Smooth muscle cell (in vitro differentiated cells): ENCODE results near the gene APOC3. TPM values are rescaled to one million over a fixed set of nuclear protein-coding genes. Genes with fewer than 3 reads are reported as not detected.

Source experiments
- DNase-seq: peaks from one replicate; lab custom pipeline; 2025; ENCODE audit not compliant: unreplicated experiment; lab: John Stamatoyannopoulos, UW
- H2AFZ ChIP-seq: fragments of 200-600 bp; sonication (generic); 2 replicates; pipeline ENCODE4 v1.6.0; 2016; ENCODE audit warnings: antibody characterized with exemption, low read depth, mild to moderate bottlenecking
- H3F3A ChIP-seq: fragments of 200-600 bp; sonication (generic); 2 replicates; pipeline ENCODE4 v1.6.0; 2017; ENCODE audit warnings: antibody characterized with exemption, low read depth
- H3K27ac ChIP-seq: fragments of 200-600 bp; sonication (generic); 2 replicates; pipeline ENCODE4 v1.5.1; 2016; ENCODE audit warnings: low read depth, mild to moderate bottlenecking
- H3K27me3 ChIP-seq: fragments of 200-600 bp; sonication (generic); 2 replicates; pipeline ENCODE4 v1.6.1; 2016; ENCODE audit warnings: low read depth, mild to moderate bottlenecking
- H3K36me3 ChIP-seq: fragments of 200-600 bp; sonication (generic); 2 replicates; pipeline ENCODE4 v1.5.1; 2016; ENCODE audit warnings: low read depth
- H3K4me1 ChIP-seq: fragments of 200-600 bp; sonication (generic); 2 replicates; pipeline ENCODE4 v1.5.1; 2016; ENCODE audit warnings: low read depth
- H3K4me2 ChIP-seq: fragments of 200-600 bp; sonication (generic); 2 replicates; pipeline ENCODE4 v1.6.0; 2016; ENCODE audit warnings: mild to moderate bottlenecking
- H3K4me3 ChIP-seq: fragments of 200-600 bp; sonication (generic); 2 replicates; pipeline ENCODE4 v1.5.1; 2016; ENCODE audit warnings: mild to moderate bottlenecking
- H3K79me2 ChIP-seq: fragments of 200-600 bp; sonication (generic); 2 replicates; pipeline ENCODE4 v1.6.0; 2016; ENCODE audit warnings: low read depth, mild to moderate bottlenecking
- H3K9ac ChIP-seq: fragments of 200-600 bp; sonication (generic); 2 replicates; pipeline ENCODE4 v1.6.0; 2016; ENCODE audit warnings: low read depth
- H3K9me3 ChIP-seq: fragments of 200-600 bp; sonication (generic); replicated peaks from 2 replicates; pipeline ENCODE4 v1.5.1; 2016; ENCODE audit warnings: low read depth
- H4K20me1 ChIP-seq: fragments of 200-600 bp; sonication (generic); 2 replicates; pipeline ENCODE4 v1.6.0; 2016; ENCODE audit warnings: low read depth
- WGBS: methylation state at CpG from one replicate; pipeline ENCODE4 v1.1.7; 2016; ENCODE audit warnings: low lambda C conversion rate; 5-methylcytosine and 5-hydroxymethylcytosine counted together
- polyA plus RNA-seq: library from polyadenylated mRNA; unstranded; fragments of >200 nt; fragmentation: Nextera tagmentation; extraction: Ambion mirVana; gene quantifications from 2 replicates; pipeline ENCODE4 v1.2.1, GENCODE V29; 2016
- total RNA-seq: library from RNA; depleted of rRNA; stranded (reverse); fragments of >200 nt; gene quantifications from 2 replicates; pipeline ENCODE4 v1.2.3, GENCODE V29; 2014
- TF ChIP-seq, protein P1 (sequence below): fragments of 200-600 bp; sonication (generic); IDR thresholded peaks from 2 replicates; pipeline ENCODE4 v1.5.1; 2017; ENCODE audit warnings: borderline replicate concordance, mild to moderate bottlenecking, antibody characterized with exemption; ENCODE audit not compliant: insufficient read depth, poor library complexity, severe bottlenecking

The APOC3 gene
- total and polyA plus RNA-seq, 2 experiments from 2014 or later = 0.54 TPM; not detected in 1

DNA sequence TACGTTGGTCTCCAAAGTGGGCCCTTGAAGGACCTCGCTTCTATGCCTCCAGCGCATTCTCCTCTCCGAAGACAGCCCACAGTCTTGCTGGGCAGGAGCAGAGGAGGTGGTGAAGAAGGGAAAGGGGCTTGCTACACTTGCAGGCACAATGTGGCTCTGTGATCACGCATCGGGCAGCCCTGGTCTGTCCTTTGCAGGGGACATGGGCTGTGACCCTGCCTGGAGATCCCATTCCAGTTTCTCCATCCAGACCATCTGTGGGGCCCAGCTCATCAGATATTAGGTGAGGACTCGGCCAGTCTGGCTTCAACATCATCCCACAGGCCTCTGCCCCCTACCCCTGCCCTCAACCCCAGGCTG lies 6.9 kb downstream of the APOC3 start:
- Histone ChIP-seq H3K36me3 (no peaks in the 10 kb centered on the region), H3K9me3 (no peaks in the 10 kb centered on the region), H4K20me1 (no peaks in the 10 kb centered on the region), H3K4me1 (peaks cover 3% of the 10 kb centered on the region), H3K4me2 (no peak overlapping the region), H3K27ac (no peak overlapping the region), H3K79me2 (no peaks in the 10 kb centered on the region), H3K9ac (no peak overlapping the region), H3F3A (no peaks in the 10 kb centered on the region), H3K4me3 (peak overlapping the region; percentile 16), H3K27me3 (no peaks in the 10 kb centered on the region), H2AFZ (no peak overlapping the region)
- TF ChIP-seq, protein P1, sequence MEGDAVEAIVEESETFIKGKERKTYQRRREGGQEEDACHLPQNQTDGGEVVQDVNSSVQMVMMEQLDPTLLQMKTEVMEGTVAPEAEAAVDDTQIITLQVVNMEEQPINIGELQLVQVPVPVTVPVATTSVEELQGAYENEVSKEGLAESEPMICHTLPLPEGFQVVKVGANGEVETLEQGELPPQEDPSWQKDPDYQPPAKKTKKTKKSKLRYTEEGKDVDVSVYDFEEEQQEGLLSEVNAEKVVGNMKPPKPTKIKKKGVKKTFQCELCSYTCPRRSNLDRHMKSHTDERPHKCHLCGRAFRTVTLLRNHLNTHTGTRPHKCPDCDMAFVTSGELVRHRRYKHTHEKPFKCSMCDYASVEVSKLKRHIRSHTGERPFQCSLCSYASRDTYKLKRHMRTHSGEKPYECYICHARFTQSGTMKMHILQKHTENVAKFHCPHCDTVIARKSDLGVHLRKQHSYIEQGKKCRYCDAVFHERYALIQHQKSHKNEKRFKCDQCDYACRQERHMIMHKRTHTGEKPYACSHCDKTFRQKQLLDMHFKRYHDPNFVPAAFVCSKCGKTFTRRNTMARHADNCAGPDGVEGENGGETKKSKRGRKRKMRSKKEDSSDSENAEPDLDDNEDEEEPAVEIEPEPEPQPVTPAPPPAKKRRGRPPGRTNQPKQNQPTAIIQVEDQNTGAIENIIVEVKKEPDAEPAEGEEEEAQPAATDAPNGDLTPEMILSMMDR = no peak
- DNase-seq = no peak
- WGBS = over 99% methylated on average over 6 of the region's 7 CpGs

GRCh38 chr11:116837231-116838091 lies 7.8 kb downstream of the APOC3 start, which contains the start of gene APOA1:
Gene APOA1 (minus strand): TSS chr11:116837622. CDS start chr11:116837387, 235 bp downstream.
- Histone ChIP-seq H3K36me3 (no peaks in the 10 kb centered on the region), H3K4me1 (peaks cover 3% of the 10 kb centered on the region), H3F3A (no peaks in the 10 kb centered on the region), H3K9ac (no peak within 1 kb of the TSS), H2AFZ (no peak within 1 kb of the TSS), H3K4me3 (peak within 1 kb of the TSS; percentile 16), H3K79me2 (no peaks in the 10 kb centered on the region), H3K27ac (no peak within 1 kb of the TSS), H3K27me3 (no peaks in the 10 kb centered on the region), H3K4me2 (no peak within 1 kb of the TSS), H4K20me1 (no peaks in the 10 kb centered on the region), H3K9me3 (no peaks in the 10 kb centered on the region)
- WGBS = 75% methylated on average over 19 of the region's 19 CpGs
- no peak for DNase-seq
- TF ChIP-seq, protein P1 = no peak

DNA sequence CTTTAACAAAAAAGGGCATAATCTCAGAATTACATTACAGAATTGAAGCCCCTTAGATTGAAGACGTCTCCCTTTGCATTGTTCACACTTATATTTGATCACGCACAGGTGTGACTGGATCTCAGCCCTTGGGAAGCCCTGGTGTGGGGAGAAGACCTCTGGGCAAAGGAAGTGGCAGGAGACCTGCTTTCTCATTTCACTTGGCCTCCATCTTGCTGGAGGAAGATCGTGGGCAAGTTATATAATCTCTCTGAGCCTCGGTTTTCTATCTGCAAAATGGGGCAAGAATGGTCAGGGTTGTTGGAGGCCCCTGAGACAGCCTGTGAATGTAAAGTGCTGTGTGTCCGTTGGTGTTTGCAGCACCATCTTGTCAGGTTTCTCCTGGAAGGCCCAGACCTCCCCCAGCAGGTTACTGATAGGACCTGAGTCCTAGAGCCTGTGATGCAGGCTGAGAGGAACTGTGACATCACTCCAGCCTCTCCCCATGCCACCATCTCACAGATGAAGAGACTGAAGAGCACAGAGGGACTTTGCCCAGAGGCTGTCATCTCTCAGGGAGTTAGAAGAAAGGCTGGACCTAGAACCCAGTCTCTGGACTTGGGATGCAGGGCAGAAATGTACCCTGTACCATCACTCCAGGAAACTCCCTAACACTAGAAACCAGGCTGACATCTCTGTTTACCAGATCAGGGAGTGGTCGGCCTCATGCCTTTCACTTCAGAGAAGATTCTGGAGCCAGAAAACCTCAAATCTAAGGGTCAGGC lies 8.8 kb downstream of the APOC3 start:
- WGBS = 95% methylated on average over 6 of the region's 6 CpGs
- H3K27ac ChIP-seq = no peak overlapping the region
- H3K79me2 ChIP-seq = no peaks in the 10 kb centered on the region

More for the DNA sequence above, 8.8 kb downstream of the APOC3 start:
- Histone ChIP-seq H3F3A (no peaks in the 10 kb centered on the region), H3K4me1 (peaks cover 3% of the 10 kb centered on the region), H3K4me2 (no peak overlapping the region), H2AFZ (no peak overlapping the region), H3K36me3 (no peaks in the 10 kb centered on the region), H3K9me3 (no peaks in the 10 kb centered on the region), H4K20me1 (no peaks in the 10 kb centered on the region), H3K9ac (no peak overlapping the region), H3K4me3 (no peak overlapping the region), H3K27me3 (no peaks in the 10 kb centered on the region)
- no peak for DNase-seq
- TF ChIP-seq, protein P1 = no peak
